SK-N-MC (cell line): ENCODE measurements around the gene TMEM219.
A peak's percentile ranks its signal among the peaks of the same experiment; 100 is the strongest.

Source experiments
- DNase-seq: peaks from one replicate; pipeline ENCODE4 v3.0.0-alpha.2; 2011; ENCODE audit warnings: low read depth, low spot score
- H3K27ac ChIP-seq: fragments of 200-600 bp; sonication (generic); 2 replicates; pipeline ENCODE4 v1.5.1; 2016; ENCODE audit warnings: mixed run types
- H3K36me3 ChIP-seq: fragments of 200-600 bp; sonication (generic); 2 replicates; pipeline ENCODE4 v1.6.1; 2017; ENCODE audit warnings: antibody characterized with exemption, low read length, mixed read lengths; ENCODE audit not compliant: insufficient read depth
- H3K4me3 ChIP-seq: fragments of 200-600 bp; sonication (generic); 2 replicates; pipeline ENCODE4 v1.5.1; 2016
- H3K9ac ChIP-seq: fragments of 200-600 bp; sonication (generic); 2 replicates; pipeline ENCODE4 v1.8.0; 2017; ENCODE audit warnings: mixed run types, mixed read lengths; ENCODE audit not compliant: insufficient read length
- H3K9me3 ChIP-seq: fragments of 200-600 bp; sonication (generic); 2 replicates; pipeline ENCODE4 v1.6.1; 2017; ENCODE audit warnings: low read depth, mild to moderate bottlenecking, antibody characterized with exemption, low read length, moderate library complexity, mixed read lengths
- EZH2 ChIP-seq: fragments of 200-600 bp; sonication (generic); IDR thresholded peaks from one replicate; pipeline ENCODE4 v1.6.1; 2017; ENCODE audit warnings: antibody characterized with exemption
- FOXP2 ChIP-seq: optimal IDR thresholded peaks from 2 replicates; pipeline ENCODE3; 2011; ENCODE audit warnings: mild to moderate bottlenecking, moderate library complexity; ENCODE audit not compliant: insufficient read depth; ENCODE audit errors: extremely low read length, control extremely low read depth
- POLR2AphosphoS5 ChIP-seq: IDR thresholded peaks from 2 replicates; pipeline ENCODE4 v1.6.1; 2012; ENCODE audit warnings: mild to moderate bottlenecking, low read depth, low read length, borderline replicate concordance

Gene TMEM219

GRCh38 chr16:29994600-29995323 lies 32.9 kb downstream of the TMEM219 start:
- Histone ChIP-seq H3K36me3 (peaks cover 39% of the 10 kb centered on the region), H3K4me3 (peak overlapping the region; percentile 96), H3K9me3 (no peaks in the 10 kb centered on the region), H3K9ac (peak overlapping the region; percentile 99), H3K27ac (peak overlapping the region; percentile 97)
- no peak for TF ChIP-seq FOXP2
- TF ChIP-seq EZH2, result no peak
- no peak for TF ChIP-seq POLR2AphosphoS5
- no peak for DNase-seq

- Histone ChIP-seq H3K27ac (peak within 1 kb of the TSS; percentile 97), H3K4me3 (peak within 1 kb of the TSS; percentile 96), H3K9ac (peak within 1 kb of the TSS; percentile 99), H3K36me3 (peaks cover 33% of the 10 kb centered on the region), H3K9me3 (no peaks in the 10 kb centered on the region)
- DNase-seq, result peak; percentile 24
- 0 out of 2 replicates have a peak, but pooled peaks have one; percentile 29 for TF ChIP-seq POLR2AphosphoS5
- TF ChIP-seq FOXP2, result no peak
These were observed 33.5 kb downstream of the TMEM219 start, which contains the start of gene HIRIP3 for GRCh38 chr16:29995324-29995910. HIRIP3 (minus strand) TSS chr16:29995617; CDS start chr16:29995605, 12 bp downstream.

- Histone ChIP-seq H3K36me3 (peaks cover 28% of the 10 kb centered on the region), H3K9me3 (no peaks in the 10 kb centered on the region), H3K9ac (peak within 1 kb of the TSS; percentile 99), H3K4me3 (peak within 1 kb of the TSS; percentile 96), H3K27ac (peak within 1 kb of the TSS; percentile 97)
- TF ChIP-seq EZH2 (no peak), FOXP2 (peak; percentile 91), POLR2AphosphoS5 (peak; percentile 88)
- DNase-seq, result peak; percentile 79
These were observed 34.3 kb downstream of the TMEM219 start, which contains the start of gene INO80E for GRCh38 chr16:29995911-29996765. INO80E (plus strand) TSS chr16:29996241; CDS start chr16:29996311, 70 bp downstream.

- TF ChIP-seq POLR2AphosphoS5 (no peak), EZH2 (no peak), FOXP2 (no peak)
- no peak for DNase-seq
- Histone ChIP-seq H3K9ac (peak overlapping the region; percentile 99), H3K27ac (no peak overlapping the region), H3K36me3 (peaks cover 21% of the 10 kb centered on the region), H3K9me3 (no peaks in the 10 kb centered on the region), H3K4me3 (peak overlapping the region; percentile 96)
These were observed 34.9 kb downstream of the TMEM219 start for GRCh38 chr16:29996766-29997250.

- TF ChIP-seq FOXP2, result no peak
- no peak for TF ChIP-seq POLR2AphosphoS5
- TF ChIP-seq EZH2, result no peak
- DNase-seq, result no peak
- H3K27ac ChIP-seq, result no peak overlapping the region
- H3K36me3 ChIP-seq, result peaks cover 7% of the 10 kb centered on the region
- no peak overlapping the region for H3K4me3 ChIP-seq
- H3K9me3 ChIP-seq, result no peaks in the 10 kb centered on the region
- no peak overlapping the region for H3K9ac ChIP-seq
These were observed 37.7 kb downstream of the TMEM219 start for GRCh38 chr16:29999605-30000004.

- Histone ChIP-seq H3K4me3 (no peak overlapping the region), H3K9ac (no peak overlapping the region), H3K36me3 (peaks cover 10% of the 10 kb centered on the region), H3K27ac (no peak overlapping the region), H3K9me3 (no peaks in the 10 kb centered on the region)
- no peak for DNase-seq
- TF ChIP-seq EZH2 (no peak), POLR2AphosphoS5 (no peak), FOXP2 (no peak)
These were observed 39.1 kb downstream of the TMEM219 start for GRCh38 chr16:30000735-30001631.

- no peak overlapping the region for H3K4me3 ChIP-seq
- H3K9me3 ChIP-seq, result no peaks in the 10 kb centered on the region
- DNase-seq, result no peak
- H3K27ac ChIP-seq, result no peak overlapping the region
- H3K36me3 ChIP-seq, result peaks cover 9% of the 10 kb centered on the region
- TF ChIP-seq POLR2AphosphoS5 (no peak), FOXP2 (no peak)
- H3K9ac ChIP-seq, result no peak overlapping the region
These were observed 40.9 kb downstream of the TMEM219 start for GRCh38 chr16:30002614-30003346.
